ENCODE measurements around the gene SLC5A6. TPM values are rescaled to one million over a fixed set of nuclear protein-coding genes. Genes with fewer than 3 reads are reported as not detected.

SLC5A6 gene
- total RNA-seq, result 89.2 and 105 TPM in 2 replicates

- peaks cover 46% of the 10 kb centered on the region for H3K36me3 Mint-ChIP-seq (ENCODE audit: low read depth)
- intact Hi-C loops (cut with micrococcal nuclease), result loop anchor here (1.0 to 10.0 kb wide), 12 partner anchors 51 to 451 kb away; partner anchors contain the start of genes AGBL5, CCDC121, GPN1 and GTF3C2
- peaks cover 54% of the 10 kb centered on the region for H3K4me1 Mint-ChIP-seq (ENCODE audit: low read depth)
- H3K9me3 Mint-ChIP-seq, result no peaks in the 10 kb centered on the region
- peak within 1 kb of the TSS; percentile 99 for H3K4me3 Mint-ChIP-seq
- DNase-seq (ENCODE audit: low spot score), result peak; percentile 90
- H3K27me3 Mint-ChIP-seq (ENCODE audit: insufficient read depth), result no peaks in the 10 kb centered on the region
- peak within 1 kb of the TSS; percentile 100 for H3K27ac Mint-ChIP-seq
These were observed at the start of gene SLC5A6, which contains the start of gene ATRAID for GRCh38 chr2:27211943-27212625. TSS of gene SLC5A6 (minus strand) at chr2:27212268. CDS start at chr2:27207650, 4,618 bp downstream. TSS of gene ATRAID (plus strand) at chr2:27212041. CDS start at chr2:27212369, 328 bp downstream.

DNA sequence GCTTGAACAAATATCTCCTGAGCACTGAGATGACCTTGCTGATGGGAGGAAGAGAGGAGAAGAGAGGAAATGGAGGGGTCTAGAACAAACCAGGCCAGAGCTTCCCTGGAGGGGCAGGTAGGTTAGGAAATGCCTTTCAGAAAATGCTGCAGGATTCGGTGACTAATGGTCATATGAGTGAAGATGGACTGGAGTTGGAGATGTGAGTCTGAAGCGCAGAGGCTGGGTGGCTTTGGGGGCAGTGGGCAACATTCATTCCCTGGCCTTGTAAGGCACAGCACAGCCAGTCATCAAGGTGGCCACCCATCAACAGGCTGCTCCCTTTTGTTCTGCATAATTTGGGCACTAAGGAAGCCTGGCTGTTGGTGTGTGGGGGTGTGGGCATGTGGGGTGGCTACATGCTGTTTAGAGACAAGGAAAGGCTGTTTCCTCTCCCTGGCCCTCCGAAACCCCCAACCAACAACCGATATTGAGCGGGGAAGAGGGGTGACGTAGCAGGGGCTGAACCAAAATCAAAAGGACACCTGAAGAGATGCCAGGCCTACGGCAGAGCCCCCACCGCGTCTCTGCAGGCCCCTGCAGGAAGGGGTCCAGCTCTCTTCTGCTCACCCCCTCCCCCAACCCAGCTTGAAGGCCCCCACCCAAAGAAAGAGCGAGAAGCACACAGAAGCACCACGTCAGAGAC lies 49.3 kb upstream of the SLC5A6 start:
- Mint-ChIP-seq H3K36me3 (ENCODE audit: low read depth) (no peaks in the 10 kb centered on the region), H3K27ac (no peak overlapping the region), H3K9me3 (no peaks in the 10 kb centered on the region), H3K27me3 (ENCODE audit: insufficient read depth) (peaks cover 46% of the 10 kb centered on the region), H3K4me1 (ENCODE audit: low read depth) (peaks cover 14% of the 10 kb centered on the region), H3K4me3 (peak overlapping the region; percentile 59)
- intact Hi-C loops (cut with micrococcal nuclease), result no loop called here
- no peak for DNase-seq (ENCODE audit: low spot score)

DNA sequence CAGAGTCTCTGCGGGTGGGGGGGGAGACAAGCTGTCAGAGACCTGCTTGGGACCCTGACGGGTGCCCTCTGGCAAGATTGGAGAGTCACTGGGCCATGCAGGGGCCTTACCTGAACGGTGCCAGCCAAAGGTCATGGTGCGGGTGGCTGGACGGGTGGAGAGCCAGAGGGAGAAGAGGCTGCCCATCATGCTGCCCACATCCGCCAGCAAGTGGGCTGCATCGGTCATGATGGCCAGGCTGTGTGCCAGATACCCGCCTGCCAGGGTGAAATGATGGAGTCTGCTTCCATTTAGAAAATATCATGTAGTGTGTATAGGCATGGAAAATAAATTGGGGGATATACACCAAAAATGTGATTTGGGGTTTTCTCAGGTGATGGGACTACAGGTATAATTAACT lies 46.0 kb upstream of the SLC5A6 start:
- no peak overlapping the region for H3K4me3 Mint-ChIP-seq
- H3K9me3 Mint-ChIP-seq, result no peaks in the 10 kb centered on the region
- H3K27ac Mint-ChIP-seq, result no peak overlapping the region
- peaks cover under 1% of the 10 kb centered on the region for H3K4me1 Mint-ChIP-seq (ENCODE audit: low read depth)
- DNase-seq (ENCODE audit: low spot score), result no peak
- no peaks in the 10 kb centered on the region for H3K36me3 Mint-ChIP-seq (ENCODE audit: low read depth)
- H3K27me3 Mint-ChIP-seq (ENCODE audit: insufficient read depth), result peaks cover 35% of the 10 kb centered on the region
- intact Hi-C loops (cut with micrococcal nuclease), result no loop called here

GRCh38 chr2:27256855-27257454 lies 44.9 kb upstream of the SLC5A6 start:
- Mint-ChIP-seq H3K36me3 (ENCODE audit: low read depth) (no peaks in the 10 kb centered on the region), H3K27me3 (ENCODE audit: insufficient read depth) (peaks cover 36% of the 10 kb centered on the region), H3K9me3 (no peaks in the 10 kb centered on the region), H3K4me1 (ENCODE audit: low read depth) (no peaks in the 10 kb centered on the region), H3K27ac (no peak overlapping the region), H3K4me3 (no peak overlapping the region)
- intact Hi-C loops (cut with micrococcal nuclease), result no loop called here
- DNase-seq (ENCODE audit: low spot score), result no peak

DNA sequence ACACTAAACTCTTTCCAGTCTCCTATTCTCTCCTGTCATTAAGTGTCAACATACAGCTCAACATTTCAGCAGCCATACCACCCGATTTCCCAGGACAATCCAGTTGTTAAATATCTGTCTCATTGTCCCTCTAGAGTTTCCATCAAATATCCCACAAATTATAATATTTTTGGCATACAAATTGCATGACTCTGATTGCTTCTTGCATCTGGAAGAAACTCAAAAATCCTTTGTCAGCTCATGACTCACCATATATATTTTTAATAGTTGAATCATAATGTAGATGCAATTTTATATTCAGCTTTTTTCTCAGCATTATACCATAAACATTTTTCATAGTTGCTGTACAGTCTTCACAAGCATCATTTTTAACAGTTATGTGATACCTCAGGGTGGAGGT lies 43.6 kb upstream of the SLC5A6 start:
- no peaks in the 10 kb centered on the region for H3K9me3 Mint-ChIP-seq
- H3K4me3 Mint-ChIP-seq, result no peak overlapping the region
- H3K4me1 Mint-ChIP-seq (ENCODE audit: low read depth), result no peaks in the 10 kb centered on the region
- intact Hi-C loops (cut with micrococcal nuclease), result no loop called here
- H3K27ac Mint-ChIP-seq, result no peak overlapping the region
- H3K36me3 Mint-ChIP-seq (ENCODE audit: low read depth), result no peaks in the 10 kb centered on the region
- peaks cover 24% of the 10 kb centered on the region for H3K27me3 Mint-ChIP-seq (ENCODE audit: insufficient read depth)
- no peak for DNase-seq (ENCODE audit: low spot score)

- Mint-ChIP-seq H3K4me3 (no peak overlapping the region), H3K9me3 (no peaks in the 10 kb centered on the region), H3K36me3 (ENCODE audit: low read depth) (no peaks in the 10 kb centered on the region), H3K4me1 (ENCODE audit: low read depth) (no peaks in the 10 kb centered on the region), H3K27me3 (ENCODE audit: insufficient read depth) (peaks cover 20% of the 10 kb centered on the region), H3K27ac (no peak overlapping the region)
- intact Hi-C loops (cut with micrococcal nuclease), result no loop called here
- no peak for DNase-seq (ENCODE audit: low spot score)
These were observed 43.1 kb upstream of the SLC5A6 start for GRCh38 chr2:27255187-27255586.

DNA sequence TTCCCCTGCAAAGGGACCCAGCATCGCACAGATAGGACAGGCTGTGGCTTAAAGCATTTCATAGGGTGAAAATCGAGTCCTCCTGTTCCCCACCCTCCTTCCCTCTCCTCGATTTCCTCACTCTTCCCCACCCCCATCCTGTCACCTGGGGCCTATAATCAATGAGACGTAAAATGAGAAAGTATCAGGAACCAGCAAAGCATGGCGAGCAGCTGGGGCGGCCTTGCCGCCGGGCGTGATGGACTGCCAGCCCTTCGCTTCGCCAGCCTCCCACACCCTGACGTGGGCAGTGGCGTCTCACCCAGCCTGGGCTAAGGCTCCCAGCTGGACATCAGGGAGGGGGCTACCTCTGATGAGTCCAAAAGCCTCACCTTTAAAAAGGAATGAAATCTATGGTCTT lies 39.7 kb upstream of the SLC5A6 start:
- Mint-ChIP-seq H3K9me3 (no peaks in the 10 kb centered on the region), H3K27ac (no peak overlapping the region), H3K4me1 (ENCODE audit: low read depth) (no peaks in the 10 kb centered on the region), H3K4me3 (no peak overlapping the region), H3K36me3 (ENCODE audit: low read depth) (no peaks in the 10 kb centered on the region), H3K27me3 (ENCODE audit: insufficient read depth) (peaks cover 16% of the 10 kb centered on the region)
- intact Hi-C loops (cut with micrococcal nuclease), result no loop called here
- DNase-seq (ENCODE audit: low spot score), result no peak

- Mint-ChIP-seq H3K9me3 (no peaks in the 10 kb centered on the region), H3K4me3 (no peak overlapping the region), H3K36me3 (ENCODE audit: low read depth) (no peaks in the 10 kb centered on the region), H3K27ac (no peak overlapping the region), H3K27me3 (ENCODE audit: insufficient read depth) (peaks cover 8% of the 10 kb centered on the region), H3K4me1 (ENCODE audit: low read depth) (no peaks in the 10 kb centered on the region)
- intact Hi-C loops (cut with micrococcal nuclease), result loop anchor here (1.0 kb wide), 2 partner anchors 29 to 52 kb away; no protein-coding TSS in a partner anchor
- no peak for DNase-seq (ENCODE audit: low spot score)
These were observed 38.7 kb upstream of the SLC5A6 start for GRCh38 chr2:27250652-27251379.

DNA sequence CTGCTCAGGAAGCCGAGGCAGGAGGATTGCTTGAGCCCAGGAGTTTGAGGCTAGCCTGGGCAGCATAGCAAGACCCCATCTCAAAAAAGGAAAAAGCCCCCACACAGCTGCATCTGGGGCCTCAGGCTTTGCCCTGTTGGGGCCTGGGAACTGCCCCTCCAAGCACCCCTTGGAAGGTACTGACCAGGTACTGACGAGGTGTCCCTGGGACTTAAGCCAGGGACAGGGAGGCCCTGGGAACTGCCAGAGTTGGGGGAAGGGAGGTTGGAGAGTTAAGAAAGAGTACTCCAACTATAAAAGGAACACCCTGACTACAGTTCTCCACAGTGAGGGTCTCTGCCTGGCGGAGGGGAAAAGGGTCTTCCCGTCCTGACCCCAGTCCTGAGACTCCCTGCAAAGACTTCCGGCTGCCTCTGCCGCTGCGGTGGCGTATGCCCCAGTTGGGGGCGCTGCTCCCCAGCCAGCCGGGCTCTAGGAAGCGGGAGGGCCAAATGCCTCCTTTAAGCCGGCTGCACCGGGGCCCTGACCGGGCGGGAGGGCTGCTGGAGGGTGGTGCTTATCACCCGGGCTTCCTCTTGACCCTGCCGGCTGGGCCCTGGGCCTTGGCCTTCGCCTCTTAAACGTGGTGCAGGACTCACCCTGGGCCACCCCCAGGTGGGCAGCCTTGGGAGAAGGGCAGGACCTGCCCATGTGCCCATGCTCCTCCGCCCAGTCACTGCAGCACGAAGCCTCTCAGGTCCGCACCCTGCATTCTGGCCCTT lies 38.0 kb upstream of the SLC5A6 start:
- Mint-ChIP-seq H3K27me3 (ENCODE audit: insufficient read depth) (peaks cover 5% of the 10 kb centered on the region), H3K36me3 (ENCODE audit: low read depth) (no peaks in the 10 kb centered on the region), H3K4me1 (ENCODE audit: low read depth) (no peaks in the 10 kb centered on the region), H3K4me3 (no peak overlapping the region), H3K9me3 (no peaks in the 10 kb centered on the region), H3K27ac (no peak overlapping the region)
- intact Hi-C loops (cut with micrococcal nuclease), result loop anchor here (1.0 kb wide), 2 partner anchors 30 to 53 kb away; no protein-coding TSS in a partner anchor
- DNase-seq (ENCODE audit: low spot score), result peak; percentile 47

DNA sequence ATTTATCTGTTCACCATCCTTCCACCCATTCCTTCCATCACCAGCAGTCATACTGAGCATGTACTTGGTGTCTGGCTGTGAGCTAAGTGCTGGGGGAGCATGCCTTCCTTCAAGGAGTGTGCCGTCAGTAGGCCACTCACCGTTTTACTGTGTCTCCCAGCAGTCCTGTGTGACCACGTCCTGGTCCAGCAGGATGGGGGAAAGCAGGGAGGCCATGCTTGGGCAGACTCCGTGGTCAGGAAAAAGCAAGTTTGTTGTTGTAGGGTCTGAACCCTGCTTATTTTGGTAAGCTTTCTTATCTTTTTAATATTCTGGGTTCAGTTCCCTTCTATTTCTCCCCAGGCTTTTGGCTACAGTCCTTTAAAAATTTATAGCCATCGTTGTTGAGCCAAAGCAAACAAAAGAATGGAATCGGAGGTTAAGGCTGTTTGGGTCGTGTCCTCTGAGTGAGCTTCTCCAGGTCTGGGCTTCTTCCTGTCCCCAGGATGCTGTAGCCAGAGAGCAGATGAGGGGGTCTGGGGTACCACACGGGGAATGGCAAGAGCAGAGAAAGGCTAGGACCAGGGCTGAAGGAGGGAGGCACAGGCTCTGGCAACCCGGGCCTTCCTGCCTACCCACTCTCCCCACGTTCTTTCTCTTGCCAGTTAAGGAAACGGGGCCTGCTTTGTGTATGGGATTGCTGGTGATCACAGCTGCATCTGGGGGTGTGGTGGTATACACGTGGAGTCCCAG lies 37.3 kb upstream of the SLC5A6 start:
- no peak overlapping the region for H3K4me3 Mint-ChIP-seq
- H3K4me1 Mint-ChIP-seq (ENCODE audit: low read depth), result no peaks in the 10 kb centered on the region
- H3K27ac Mint-ChIP-seq, result no peak overlapping the region
- intact Hi-C loops (cut with micrococcal nuclease), result no loop called here
- no peaks in the 10 kb centered on the region for H3K36me3 Mint-ChIP-seq (ENCODE audit: low read depth)
- H3K9me3 Mint-ChIP-seq, result no peaks in the 10 kb centered on the region
- DNase-seq (ENCODE audit: low spot score), result no peak
- peaks cover 5% of the 10 kb centered on the region for H3K27me3 Mint-ChIP-seq (ENCODE audit: insufficient read depth)

- Mint-ChIP-seq H3K4me3 (no peak overlapping the region), H3K27me3 (ENCODE audit: insufficient read depth) (peaks cover 5% of the 10 kb centered on the region), H3K9me3 (no peaks in the 10 kb centered on the region), H3K4me1 (ENCODE audit: low read depth) (no peaks in the 10 kb centered on the region), H3K36me3 (ENCODE audit: low read depth) (peaks cover 8% of the 10 kb centered on the region), H3K27ac (no peak overlapping the region)
- DNase-seq (ENCODE audit: low spot score), result no peak
- intact Hi-C loops (cut with micrococcal nuclease), result no loop called here
These were observed 35.8 kb upstream of the SLC5A6 start for GRCh38 chr2:27247893-27248292.

DNA sequence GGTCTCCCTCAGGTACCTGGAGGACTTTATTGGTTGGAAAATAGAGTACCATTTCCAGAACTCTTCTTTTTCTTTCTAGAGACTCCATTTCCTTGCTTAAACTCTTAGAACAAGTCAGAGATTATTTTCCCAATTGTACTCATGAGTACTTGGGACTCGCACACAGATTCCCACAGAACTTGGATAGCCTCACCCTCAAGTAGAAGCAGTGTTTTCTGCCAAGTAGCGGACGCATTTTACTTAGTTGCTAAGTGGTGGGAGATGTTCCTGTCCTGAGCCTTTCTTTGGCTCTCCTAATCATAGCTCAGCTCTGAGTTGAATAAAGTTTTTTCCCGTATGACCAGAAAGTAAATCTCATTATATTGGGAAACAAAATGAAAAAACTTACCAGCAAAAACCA lies 33.6 kb upstream of the SLC5A6 start:
- no peaks in the 10 kb centered on the region for H3K4me1 Mint-ChIP-seq (ENCODE audit: low read depth)
- no peak overlapping the region for H3K27ac Mint-ChIP-seq
- intact Hi-C loops (cut with micrococcal nuclease), result no loop called here
- no peak for DNase-seq (ENCODE audit: low spot score)
- H3K36me3 Mint-ChIP-seq (ENCODE audit: low read depth), result peaks cover 21% of the 10 kb centered on the region
- H3K9me3 Mint-ChIP-seq, result no peaks in the 10 kb centered on the region
- peaks cover 4% of the 10 kb centered on the region for H3K27me3 Mint-ChIP-seq (ENCODE audit: insufficient read depth)
- no peak overlapping the region for H3K4me3 Mint-ChIP-seq
